Bone marrow (tissue), 2 donors: Measurements from ENCODE around the gene PAQR3.
"Not testable (repeated sequence)": the region's sequence is repeated elsewhere in the genome, so short reads cannot be mapped to it uniquely, and the experiment has no call there.

ENCODE experiments used
- DNase-seq, 2 donors: peaks; one replicate each; lab custom pipeline; 2025; lab: John Stamatoyannopoulos, UW

PAQR3 gene

GRCh38 chr4:78926826-78927225, 12.4 kb downstream of the PAQR3 start:
- DNase-seq: peak in 1 of 2 donors; percentile 43

GRCh38 chr4:78923464-78924312, 15.6 kb downstream of the PAQR3 start:
- DNase-seq: peak in 1 of 2 donors; percentile 35

GRCh38 chr4:78922207-78922606, 17.0 kb downstream of the PAQR3 start:
- DNase-seq: no peak

- DNase-seq: no peak
Observed at GRCh38 chr4:78910612-78911011, 28.6 kb downstream of the PAQR3 start.

GRCh38 chr4:78908974-78909373, 30.3 kb downstream of the PAQR3 start:
- DNase-seq: not testable (repeated sequence)

- DNase-seq: no peak
Observed at GRCh38 chr4:78907638-78908037, 31.6 kb downstream of the PAQR3 start.

GRCh38 chr4:78904143-78904542, 35.1 kb downstream of the PAQR3 start:
- no peak for DNase-seq

- no peak for DNase-seq
Observed at GRCh38 chr4:78902298-78902697, 36.9 kb downstream of the PAQR3 start.

- DNase-seq: no peak
Observed at GRCh38 chr4:78901882-78902281, 37.4 kb downstream of the PAQR3 start.

GRCh38 chr4:78899302-78899701, 39.9 kb downstream of the PAQR3 start:
- no peak for DNase-seq

- DNase-seq: no peak
Observed at GRCh38 chr4:78889955-78890354, 49.3 kb downstream of the PAQR3 start.

- no peak for DNase-seq
Observed at GRCh38 chr4:78885598-78885997, 53.6 kb downstream of the PAQR3 start.

GRCh38 chr4:78880874-78881492, 58.3 kb downstream of the PAQR3 start:
- DNase-seq: peak in 1 of 2 donors; percentile 17

GRCh38 chr4:78878031-78878430, 61.2 kb downstream of the PAQR3 start:
- DNase-seq: no peak

- DNase-seq: no peak
Observed at GRCh38 chr4:78876568-78877320, 62.5 kb downstream of the PAQR3 start.

GRCh38 chr4:78870056-78870455, 69.2 kb downstream of the PAQR3 start:
- DNase-seq: no peak

GRCh38 chr4:78868712-78869111, 70.5 kb downstream of the PAQR3 start:
- DNase-seq: not testable (repeated sequence)

GRCh38 chr4:78865451-78865850, 73.8 kb downstream of the PAQR3 start:
- no peak for DNase-seq

GRCh38 chr4:78864405-78865024, 74.7 kb downstream of the PAQR3 start:
- peak in 1 of 2 donors; percentile 79 for DNase-seq

- no peak for DNase-seq
Observed at GRCh38 chr4:78863991-78864390, 75.2 kb downstream of the PAQR3 start.

GRCh38 chr4:78863254-78863869, 75.9 kb downstream of the PAQR3 start:
- DNase-seq: no peak

GRCh38 chr4:78862314-78862737, 76.9 kb downstream of the PAQR3 start:
- no peak for DNase-seq
